Spleen (tissue), 11 donors: ENCODE data around the gene RGS9BP. TPM values are rescaled to one million over a fixed set of nuclear protein-coding genes. Genes with fewer than 3 reads are reported as not detected.
"Not testable (repeated sequence)": the region's sequence is repeated elsewhere in the genome, so short reads cannot be mapped to it uniquely, and the experiment has no call there.

ENCODE experiments used
- DNase-seq: peaks from one replicate; pipeline ENCODE4 v3.0.0-alpha.2; 2020
- H3K27ac ChIP-seq, 8 donors: fragments of 200-600 bp; sonication (generic) in 7 of 8; 1 replicate in 4 of 8; 2 replicates in 4 of 8; pipeline versions ENCODE4 v1.5.0 to v1.8.0; 2016 to 2021; ENCODE audit warnings: inconsistent platforms in 4 of 8, mild to moderate bottlenecking in 4 of 8, moderate library complexity in 1 of 8
- H3K27me3 ChIP-seq, 7 donors: fragments of 200-600 bp; sonication (generic) in 6 of 7; replicated peaks in 1 of 7; 1 replicate in 4 of 7; 2 replicates in 3 of 7; pipeline versions ENCODE4 v1.5.0 to v1.8.0; 2016 to 2021; ENCODE audit warnings: inconsistent platforms in 3 of 7, mild to moderate bottlenecking in 1 of 7
- H3K36me3 ChIP-seq, 6 donors: fragments of 200-600 bp; sonication (generic) in 5 of 6; 1 replicate in 4 of 6; 2 replicates in 2 of 6; pipeline versions ENCODE4 v1.5.0 to v1.8.0; 2016 to 2021; ENCODE audit warnings: inconsistent platforms in 2 of 6
- H3K4me1 ChIP-seq, 6 donors: fragments of 200-600 bp; sonication (generic) in 5 of 6; 1 replicate in 3 of 6; 2 replicates in 3 of 6; pipeline versions ENCODE4 v1.5.0 to v1.8.0; 2016 to 2021; ENCODE audit warnings: inconsistent platforms in 3 of 6
- H3K4me3 ChIP-seq, 8 donors: fragments of 200-600 bp; sonication (generic) in 7 of 8; 1 replicate in 4 of 8; 2 replicates in 4 of 8; pipeline versions ENCODE4 v1.5.0 to v1.8.0; 2016 to 2021; ENCODE audit warnings: inconsistent platforms in 4 of 8, mild to moderate bottlenecking in 4 of 8, moderate library complexity in 2 of 8
- H3K9me3 ChIP-seq, 8 donors: fragments of 200-600 bp; sonication (generic) in 7 of 8; 1 replicate in 4 of 8; 2 replicates in 4 of 8; pipeline versions ENCODE4 v1.5.0 to v1.8.0; 2016 to 2021; ENCODE audit warnings: inconsistent platforms in 4 of 8
- POLR2A ChIP-seq, 3 donors: fragments of 450-650 bp; IDR thresholded peaks; one replicate each; pipeline ENCODE4 v1.5.1; 2017; ENCODE audit warnings: antibody characterized with exemption in 3 of 3, mild to moderate bottlenecking in 1 of 3
- POLR2AphosphoS5 ChIP-seq, 3 donors: sonication (generic); formaldehyde crosslinking; IDR thresholded peaks; one replicate each; pipeline ENCODE4 v1.5.1; 2017; ENCODE audit warnings: antibody characterized with exemption in 3 of 3
- WGBS, 5 donors: extraction: QIAGEN DNeasy Blood & Tissue Kit in 3 of 5; methylation state at CpG; one replicate each; pipeline versions ENCODE4 v1.1.5 to v1.1.7; 2013 to 2018; 5-methylcytosine and 5-hydroxymethylcytosine counted together
- intact Hi-C: fragments of 100-400 bp; cut with DNase I; formaldehyde crosslinking; loops from one replicate; pipeline ENCODE4 v1.15.0; 2023; ENCODE audit warnings: low total_unique reads
- polyA plus RNA-seq, 3 donors: library from polyadenylated mRNA; stranded (reverse); fragments of 200-250 nt; gene quantifications; one replicate each; pipeline ENCODE4 v1.2.1, GENCODE V29; 2013
- total RNA-seq, 7 donors: library from RNA; depleted of rRNA in 3 of 7; stranded (reverse); fragments of >200 nt in 3 of 7; fragmentation: NEBNext Ultra II Directional in 4 of 7; extraction: Animal tissue kit (Norgen Biotek cat#: 25700) in 4 of 7; gene quantifications; one replicate each; pipeline versions ENCODE4 v1.1.0 to v1.2.1, GENCODE V29; 2016 to 2021
- TF ChIP-seq, protein P1 (sequence below), 11 experiments: fragments of 200-600 bp in 7 of 11; fragments of 450-650 bp in 4 of 11; sonication (generic) in 4 of 11; IDR thresholded peaks in 8 of 11; conservative IDR thresholded peaks in 3 of 11; 1 replicate in 7 of 11; 2 replicates in 4 of 11; pipeline versions ENCODE4 v1.4.0 to v1.8.0; 2016 to 2021; ENCODE audit warnings: antibody characterized with exemption in 11 of 11, inconsistent platforms in 4 of 11, mild to moderate bottlenecking in 1 of 11
- donor health status: healthy with polysubstance abuse.
- donor health status: DM: no; HTN: no; CAD: no; lungs with moderate emphysema.
- donor health status: DM: no; HTN: no; CAD: no.
- donor health status: Bipolar disorder and iron deficiency.
- donor health status: healthy.
- donor health status: DM: no; HTN: no; CAD: no.
- donor health status: DM: yes; HTN: yes; CAD: no.

RGS9BP gene
- total and polyA plus RNA-seq, 10 donors = 0.03 to 0.60 (median 0.23) TPM; not detected in 1

DNA sequence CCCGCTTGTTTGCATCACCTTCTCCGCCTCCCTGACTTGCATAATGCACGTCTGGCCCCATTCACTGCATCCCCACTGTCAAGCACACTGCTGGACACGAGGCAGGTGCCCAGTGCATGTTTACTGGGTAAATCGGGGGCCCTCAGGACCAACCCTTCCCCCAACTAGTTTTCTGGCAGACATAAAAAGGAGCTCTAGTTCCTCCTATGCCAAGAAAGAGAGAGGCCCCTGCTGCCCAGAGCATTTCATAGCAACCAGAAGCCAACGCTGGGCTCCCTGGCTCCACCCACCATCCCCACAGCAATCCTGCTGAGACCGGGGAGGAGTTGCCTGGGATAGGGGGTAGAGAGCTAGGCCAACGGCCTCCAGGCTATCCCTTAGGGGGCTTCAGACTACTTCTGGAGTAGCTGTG lies 23.9 kb upstream of the RGS9BP start:
- TF ChIP-seq POLR2AphosphoS5 (IDR thresholded peaks at IDR 0.05) (no peak), POLR2A (IDR thresholded peaks at IDR 0.05) (no peak)
- TF ChIP-seq, protein P1, sequence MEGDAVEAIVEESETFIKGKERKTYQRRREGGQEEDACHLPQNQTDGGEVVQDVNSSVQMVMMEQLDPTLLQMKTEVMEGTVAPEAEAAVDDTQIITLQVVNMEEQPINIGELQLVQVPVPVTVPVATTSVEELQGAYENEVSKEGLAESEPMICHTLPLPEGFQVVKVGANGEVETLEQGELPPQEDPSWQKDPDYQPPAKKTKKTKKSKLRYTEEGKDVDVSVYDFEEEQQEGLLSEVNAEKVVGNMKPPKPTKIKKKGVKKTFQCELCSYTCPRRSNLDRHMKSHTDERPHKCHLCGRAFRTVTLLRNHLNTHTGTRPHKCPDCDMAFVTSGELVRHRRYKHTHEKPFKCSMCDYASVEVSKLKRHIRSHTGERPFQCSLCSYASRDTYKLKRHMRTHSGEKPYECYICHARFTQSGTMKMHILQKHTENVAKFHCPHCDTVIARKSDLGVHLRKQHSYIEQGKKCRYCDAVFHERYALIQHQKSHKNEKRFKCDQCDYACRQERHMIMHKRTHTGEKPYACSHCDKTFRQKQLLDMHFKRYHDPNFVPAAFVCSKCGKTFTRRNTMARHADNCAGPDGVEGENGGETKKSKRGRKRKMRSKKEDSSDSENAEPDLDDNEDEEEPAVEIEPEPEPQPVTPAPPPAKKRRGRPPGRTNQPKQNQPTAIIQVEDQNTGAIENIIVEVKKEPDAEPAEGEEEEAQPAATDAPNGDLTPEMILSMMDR (IDR thresholded peaks at IDR 0.05 in 8 of 11, conservative IDR thresholded peaks at IDR 0.05 in 3 of 11) = no peak
- intact Hi-C loops = no loop called here
- H3K4me1 ChIP-seq = peaks cover 0 to 21% (median 0%) of the 10 kb centered on the region in 6 donors
- no peaks in the 10 kb centered on the region for H3K9me3 ChIP-seq
- DNase-seq = no peak
- no peak overlapping the region for H3K4me3 ChIP-seq
- no peak overlapping the region for H3K27ac ChIP-seq
- 45 to 74% (median 64%) methylated on average over 8 of the region's 8 CpGs for WGBS, 5 donors
- no peaks in the 10 kb centered on the region for H3K27me3 ChIP-seq
- H3K36me3 ChIP-seq = peaks cover 0 to 97% (median 47%) of the 10 kb centered on the region in 6 donors

DNA sequence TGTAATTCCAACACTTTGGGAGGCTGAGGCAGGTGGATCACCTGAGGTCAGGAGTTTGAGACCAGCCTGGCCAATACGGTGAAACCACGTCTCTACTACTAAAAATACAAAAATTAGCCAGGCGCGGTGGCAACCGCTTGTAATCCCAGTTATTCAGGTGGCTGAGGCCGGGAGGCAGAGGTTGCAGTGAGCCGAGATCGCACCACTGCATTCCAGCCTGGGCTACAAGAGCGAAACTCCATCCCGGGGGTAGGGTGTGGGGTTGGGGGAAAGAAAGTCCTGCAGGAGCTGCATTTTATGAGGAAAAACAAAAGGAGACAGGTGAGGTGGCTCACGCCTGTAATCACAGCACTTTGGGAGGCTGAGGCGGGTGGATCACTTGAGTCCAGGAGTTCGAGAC lies 23.3 kb upstream of the RGS9BP start:
- H3K4me3 ChIP-seq, DNase-seq, H3K27ac ChIP-seq, intact Hi-C loops, H3K9me3 ChIP-seq, H3K27me3 ChIP-seq: not testable (repeated sequence)
- peaks cover 0 to 21% (median 0%) of the 10 kb centered on the region in 6 donors for H3K4me1 ChIP-seq
- 93 to 98% (median 95%) methylated on average over 13 of the region's 13 CpGs for WGBS, 5 donors
- peaks cover 0 to 97% (median 46%) of the 10 kb centered on the region in 6 donors for H3K36me3 ChIP-seq

DNA sequence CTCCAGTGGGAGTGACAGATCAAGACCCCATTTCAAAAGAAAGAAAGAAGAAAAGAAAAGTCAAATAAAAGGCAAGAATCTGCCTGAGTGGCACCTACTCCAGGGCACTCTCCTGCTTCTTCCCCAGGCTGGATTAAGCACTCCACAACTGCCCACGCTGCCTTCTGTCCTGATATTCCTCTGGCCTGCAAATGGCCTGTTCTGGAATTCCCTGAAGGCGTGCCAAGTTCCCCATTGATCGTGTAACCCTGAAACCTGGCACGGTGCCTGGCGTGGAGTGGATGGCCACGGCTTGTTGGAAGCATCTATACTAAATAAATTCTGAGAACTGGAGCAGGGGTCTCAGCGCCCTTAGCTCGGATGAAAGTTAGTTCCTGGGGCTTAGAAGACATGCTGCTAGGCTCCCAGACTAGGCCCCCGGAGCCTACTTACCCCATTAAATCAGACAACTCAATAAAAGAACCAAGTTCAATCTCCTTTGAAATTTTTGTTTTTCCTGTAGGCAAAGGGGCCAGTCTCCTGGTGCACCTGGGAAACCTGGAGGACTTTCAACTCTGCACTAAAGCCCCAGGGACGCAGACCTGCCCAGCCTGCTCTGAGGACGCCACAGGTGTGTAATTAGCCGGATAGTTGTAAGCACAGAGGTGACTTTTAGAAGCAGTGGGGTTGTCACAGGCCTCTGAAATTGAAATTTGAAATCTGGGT lies 22.6 kb upstream of the RGS9BP start:
- intact Hi-C loops = no loop called here
- Histone ChIP-seq H3K36me3 (peaks cover 0 to 97% (median 46%) of the 10 kb centered on the region in 6 donors), H3K4me3 (no peak overlapping the region), H3K4me1 (peaks cover 0 to 21% (median 0%) of the 10 kb centered on the region in 6 donors), H3K9me3 (no peaks in the 10 kb centered on the region), H3K27ac (no peak overlapping the region), H3K27me3 (no peaks in the 10 kb centered on the region)
- no peak for DNase-seq
- TF ChIP-seq POLR2A (IDR thresholded peaks at IDR 0.05) (no peak), POLR2AphosphoS5 (IDR thresholded peaks at IDR 0.05) (peak in 2 of 3 donors; percentile 8 to 24)
- WGBS, 5 donors = 71 to 78% (median 75%) methylated on average over 12 of the region's 12 CpGs

DNA sequence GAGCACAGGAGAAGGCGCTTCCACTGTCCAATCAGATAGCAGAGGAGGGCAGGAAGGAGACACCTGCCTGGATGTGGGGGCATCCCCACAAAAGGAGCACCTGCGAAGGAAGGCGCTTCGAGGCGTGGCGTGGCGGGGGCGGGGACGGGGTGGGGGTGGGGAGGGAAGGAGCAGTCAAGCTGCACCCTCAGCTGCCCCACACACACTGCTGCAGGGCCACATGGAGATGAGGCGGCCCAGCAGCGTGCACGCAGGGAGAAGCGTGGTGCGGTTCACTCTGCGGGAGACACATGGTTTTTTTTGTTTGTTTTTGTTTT lies 22.1 kb upstream of the RGS9BP start:
- intact Hi-C loops = no loop called here
- no peak overlapping the region for H3K4me3 ChIP-seq
- no peak for DNase-seq
- H3K27me3 ChIP-seq = no peaks in the 10 kb centered on the region
- no peak overlapping the region for H3K27ac ChIP-seq
- peaks cover 0 to 21% (median 0%) of the 10 kb centered on the region in 6 donors for H3K4me1 ChIP-seq
- H3K36me3 ChIP-seq = peaks cover 0 to 97% (median 47%) of the 10 kb centered on the region in 6 donors
- WGBS, 5 donors = 85 to 92% (median 90%) methylated on average over 11 to 15 of the region's 15 CpGs
- H3K9me3 ChIP-seq = no peaks in the 10 kb centered on the region
- TF ChIP-seq POLR2AphosphoS5 (IDR thresholded peaks at IDR 0.05) (no peak), POLR2A (IDR thresholded peaks at IDR 0.05) (no peak)
- TF ChIP-seq, protein P1 (IDR thresholded peaks at IDR 0.05 in 8 of 11, conservative IDR thresholded peaks at IDR 0.05 in 3 of 11) = no peak

DNA sequence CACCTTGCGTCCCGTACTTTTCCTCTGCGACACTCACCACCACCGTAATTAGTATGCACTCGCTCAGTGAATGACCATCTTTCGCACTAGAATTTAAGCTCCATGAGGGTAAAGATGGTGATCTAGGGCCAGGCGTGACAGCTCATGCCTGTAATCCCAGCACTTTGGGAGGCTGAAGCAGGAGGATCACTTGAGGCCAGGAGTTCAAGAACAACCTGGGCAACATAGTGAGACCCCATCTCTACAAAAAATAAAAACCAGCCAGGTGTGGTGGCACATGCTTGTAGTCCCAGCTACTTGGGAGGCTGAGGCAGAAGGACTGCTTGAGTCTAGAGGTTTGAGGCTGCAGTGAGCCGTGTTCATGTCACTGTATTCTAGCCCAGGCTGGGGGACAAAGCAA lies 19.3 kb upstream of the RGS9BP start:
- H3K27ac ChIP-seq, H3K4me3 ChIP-seq, H3K27me3 ChIP-seq, intact Hi-C loops, DNase-seq, H3K9me3 ChIP-seq: not testable (repeated sequence)
- Histone ChIP-seq H3K36me3 (peaks cover 0 to 78% (median 36%) of the 10 kb centered on the region in 6 donors), H3K4me1 (peaks cover 0 to 21% (median 0%) of the 10 kb centered on the region in 6 donors)
- WGBS, 5 donors = 95 to 98% (median 96%) methylated on average over 8 of the region's 8 CpGs
